IMR-90 (cell line): ENCODE results near the gene EML1. TPM values are rescaled to one million over a fixed set of nuclear protein-coding genes. Genes with fewer than 3 reads are reported as not detected.
A peak's percentile ranks its signal among the peaks of the same experiment; 100 is the strongest.

ENCODE experiments used
- ATAC-seq: fragments of 200-7000 bp; cut with Tn5 transposase; 2 replicates; pipeline ENCODE4 v1.9.1; 2020; ENCODE audit warnings: low read depth, mild to moderate bottlenecking, moderate library complexity
- BruUV-seq: library from RNA; stranded (reverse); fragments of 400-500 nt; replicated peaks from 2 replicates; lab custom pipeline; 2021; lab: Mats Ljungman, UMichigan
- CTCF ChIA-PET: fragments of 300-600 bp; formaldehyde crosslinking; extraction: SDS; loops from one replicate; lab custom pipeline; 2021; ENCODE audit warnings: antibody characterized with exemption; lab: Yijun Ruan, JAX
- POLR2A ChIA-PET: fragments of 300-600 bp; sonication (Branson Sonifier 250); formaldehyde crosslinking; loops from one replicate; lab custom pipeline; 2022; ENCODE audit warnings: antibody characterized with exemption; ENCODE audit not compliant: unreplicated experiment; lab: Charles Lee
- DNase-seq: peaks from one replicate; pipeline ENCODE4 v3.0.0; 2013
- H2AFZ ChIP-seq: replicated peaks from 2 replicates; pipeline ENCODE3; 2013; ENCODE audit warnings: low read length, mild to moderate bottlenecking; ENCODE audit not compliant: poor library complexity
- H2AK5ac ChIP-seq: 2 replicates; pipeline ENCODE4 v1.6.1; 2013; ENCODE audit warnings: low read depth, low read length, inconsistent platforms
- H2AK9ac ChIP-seq: replicated peaks from 2 replicates; pipeline ENCODE3; 2013; ENCODE audit warnings: mild to moderate bottlenecking, low read depth, low read length, moderate library complexity; ENCODE audit not compliant: poor library complexity
- H2BK120ac ChIP-seq: 2 replicates; pipeline ENCODE4 v1.6.1; 2013; ENCODE audit warnings: low read depth, low read length, inconsistent platforms
- H2BK15ac ChIP-seq: 3 replicates; pipeline ENCODE4 v1.6.1; 2013; ENCODE audit warnings: low read depth, low read length, inconsistent platforms
- H2BK20ac ChIP-seq: 2 replicates; pipeline ENCODE4 v1.6.1; 2013; ENCODE audit warnings: low read depth, mild to moderate bottlenecking, inconsistent platforms, low read length, moderate library complexity
- H2BK5ac ChIP-seq: 2 replicates; pipeline ENCODE4 v1.6.1; 2013; ENCODE audit warnings: mild to moderate bottlenecking, low read depth, low read length, inconsistent platforms; ENCODE audit not compliant: poor library complexity, severe bottlenecking
- H3K14ac ChIP-seq: replicated peaks from 2 replicates; pipeline ENCODE4 v1.6.1; 2013; ENCODE audit warnings: low read depth, low read length, inconsistent platforms
- H3K18ac ChIP-seq: 2 replicates; pipeline ENCODE4 v1.6.1; 2013; ENCODE audit warnings: low read depth, low read length, control low read depth
- H3K23ac ChIP-seq: 2 replicates; pipeline ENCODE4 v1.6.1; 2013; ENCODE audit warnings: low read depth, low read length, inconsistent platforms
- H3K27ac ChIP-seq: 2 replicates; pipeline ENCODE4 v1.5.1; 2013; ENCODE audit warnings: mild to moderate bottlenecking, control low read depth, low read length; ENCODE audit not compliant: insufficient read depth
- H3K27me3 ChIP-seq: 2 replicates; pipeline ENCODE4 v1.6.1; 2013; ENCODE audit warnings: low read length; ENCODE audit not compliant: control insufficient read depth, insufficient read depth
- H3K36me3 ChIP-seq: 2 replicates; pipeline ENCODE4 v1.6.1; 2013; ENCODE audit warnings: low read length, mixed read lengths; ENCODE audit not compliant: control insufficient read depth, insufficient read depth
- H3K4ac ChIP-seq: 2 replicates; pipeline ENCODE4 v1.6.1; 2013; ENCODE audit warnings: low read depth, low read length, inconsistent platforms
- H3K4me1 ChIP-seq: 2 replicates; pipeline ENCODE4 v1.6.1; 2013; ENCODE audit warnings: low read length, mixed read lengths; ENCODE audit not compliant: control insufficient read depth, insufficient read depth
- H3K4me2 ChIP-seq: 2 replicates; pipeline ENCODE4 v1.6.1; 2013; ENCODE audit warnings: low read depth, mild to moderate bottlenecking, control low read depth, low read length, moderate library complexity
- H3K4me3 ChIP-seq: 2 replicates; pipeline ENCODE4 v1.5.1; 2013; ENCODE audit warnings: low read depth, mild to moderate bottlenecking, control low read depth, low read length, moderate library complexity; ENCODE audit not compliant: insufficient read depth
- H3K56ac ChIP-seq: 2 replicates; pipeline ENCODE4 v1.6.1; 2013; ENCODE audit warnings: low read length, inconsistent platforms; ENCODE audit not compliant: insufficient read depth; ENCODE audit errors: extremely low read depth
- H3K79me1 ChIP-seq, 2 experiments: 2 replicates each; pipeline ENCODE4 v1.6.1; 2013; ENCODE audit warnings: low read length in 2 of 2, inconsistent platforms in 1 of 2, low read depth in 1 of 2
- H3K9ac ChIP-seq: 2 replicates; pipeline ENCODE4 v1.6.1; 2013; ENCODE audit warnings: low read depth, low read length, control low read depth
- H3K9me1 ChIP-seq: 2 replicates; pipeline ENCODE4 v1.6.1; 2013; ENCODE audit warnings: low read length, inconsistent platforms; ENCODE audit not compliant: insufficient read depth
- H3K9me3 ChIP-seq: 2 replicates; pipeline ENCODE4 v1.6.1; 2013; ENCODE audit warnings: low read length; ENCODE audit not compliant: control insufficient read depth, insufficient read depth
- H4K20me1 ChIP-seq: 2 replicates; pipeline ENCODE4 v1.6.1; 2013; ENCODE audit warnings: low read length, inconsistent platforms; ENCODE audit not compliant: insufficient read depth
- H4K5ac ChIP-seq: 2 replicates; pipeline ENCODE4 v1.6.1; 2013; ENCODE audit warnings: mild to moderate bottlenecking, low read depth, low read length, control low read depth
- H4K8ac ChIP-seq, 2 experiments: 2 replicates each; pipeline ENCODE4 v1.6.1; 2013; ENCODE audit warnings: low read depth in 2 of 2, low read length in 2 of 2, control low read depth in 1 of 2, inconsistent platforms in 1 of 2
- H4K91ac ChIP-seq: 2 replicates; pipeline ENCODE4 v1.6.1; 2013; ENCODE audit warnings: low read depth, low read length, inconsistent platforms; ENCODE audit not compliant: insufficient read depth
- BHLHE40 ChIP-seq: fragments of 150-350 bp; IDR thresholded peaks from 2 replicates; pipeline ENCODE4 v1.6.1; 2016; ENCODE audit warnings: mild to moderate bottlenecking, low read depth, low read length
- CEBPB ChIP-seq: IDR thresholded peaks from 2 replicates; pipeline ENCODE4 v1.6.1; 2012; ENCODE audit warnings: low read depth, low read length, improper control_type of control experiment
- NFE2L2 ChIP-seq: fragments of 150-350 bp; IDR thresholded peaks from 2 replicates; pipeline ENCODE4 v1.6.1; 2016; ENCODE audit warnings: low read depth, mild to moderate bottlenecking, low read length
- POLR2A ChIP-seq: IDR thresholded peaks from 2 replicates; pipeline ENCODE4 v1.6.1; 2012; ENCODE audit warnings: mild to moderate bottlenecking, low read depth, low read length
- RAD21 ChIP-seq: IDR thresholded peaks from 2 replicates; pipeline ENCODE4 v1.6.1; 2012; ENCODE audit warnings: low read length, improper control_type of control experiment
- SMC3 ChIP-seq: fragments of 150-350 bp; IDR thresholded peaks from 2 replicates; pipeline ENCODE4 v1.6.1; 2016; ENCODE audit warnings: low read depth, mild to moderate bottlenecking, antibody characterized with exemption, low read length, moderate library complexity
- WGBS, 2 experiments: methylation state at CpG; one replicate each; pipeline versions ENCODE4 v1.1.5 to v1.1.7; 2013; ENCODE audit warnings: missing lambda C conversion rate in 2 of 2; ENCODE audit not compliant: insufficient read length in 1 of 2; ENCODE audit errors: extremely low coverage in 2 of 2; 5-methylcytosine and 5-hydroxymethylcytosine counted together
- dilution Hi-C: fragments of 300-500 bp; cut with HindIII; formaldehyde crosslinking; loops from one replicate; pipeline ENCODE4 v1.14.3; 2018; ENCODE audit warnings: low sequenced_read_pairs; ENCODE audit not compliant: unreplicated experiment
- in situ Hi-C: fragments of 300-500 bp; cut with MboI; formaldehyde crosslinking; loops from 3 replicates; pipeline ENCODE4 v1.14.3; 2019; ENCODE audit warnings: low sequenced_read_pairs, inconsistent platforms, mixed read lengths
- intact Hi-C: fragments of 100-400 bp; cut with micrococcal nuclease; formaldehyde crosslinking; loops from 2 replicates; pipeline ENCODE4 v1.10.0; 2022
- polyA plus RNA-seq, 3 experiments: library from polyadenylated mRNA; depleted of rRNA; stranded (reverse); fragments of >200 nt; gene quantifications; 2 replicates each; pipeline ENCODE4 v1.2.3, GENCODE V29; 2012; ENCODE audit warnings: low replicate concordance in 1 of 3
- total RNA-seq: library from RNA; depleted of rRNA; stranded (reverse); fragments of >200 nt; gene quantifications from 2 replicates; pipeline ENCODE4 v1.2.3, GENCODE V29; 2012
- TF ChIP-seq, protein P1 (sequence below): conservative IDR thresholded peaks from 2 replicates; pipeline ENCODE4 v1.5.1; 2012; ENCODE audit warnings: mild to moderate bottlenecking, low read depth, low read length, improper control_type of control experiment

EML1 gene
- total and polyA plus RNA-seq, 2 of the 4 experiments (the other 2 are of a cell fraction), result 14.0 to 42.3 TPM

DNA sequence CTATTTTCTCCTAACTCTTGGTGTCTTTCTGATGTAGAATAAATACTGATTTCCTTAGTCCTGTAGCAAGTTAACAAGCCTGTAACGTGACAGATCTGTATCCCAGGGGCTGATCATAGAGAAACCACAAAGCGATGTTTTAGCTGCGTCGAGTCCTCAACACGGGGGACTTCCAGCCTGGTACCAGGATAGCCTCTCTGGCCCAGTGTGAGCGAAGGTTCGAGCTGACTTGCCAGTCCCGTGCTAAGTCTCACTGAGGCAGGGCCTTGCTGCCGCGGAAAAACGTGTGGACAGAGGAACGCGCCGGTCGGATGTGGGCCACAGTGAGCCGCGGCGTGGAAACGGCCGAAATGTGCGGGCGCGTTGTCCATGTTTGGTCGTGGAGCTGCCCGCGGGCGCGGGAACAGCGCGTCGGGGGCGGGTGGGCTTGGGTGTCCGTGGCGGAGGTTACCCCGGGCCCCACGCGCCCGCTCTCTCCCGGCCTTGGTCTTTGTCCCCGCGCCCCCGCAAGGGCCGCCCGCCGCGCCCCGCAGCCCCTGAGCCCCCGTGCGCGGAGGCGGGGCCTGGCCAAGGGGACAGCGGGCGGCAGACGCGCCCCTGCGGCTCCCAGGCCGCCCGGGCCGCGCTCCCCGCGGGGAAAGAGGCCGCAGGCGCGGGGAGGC is 531 bp upstream of the EML1 start:
- Histone ChIP-seq H3K4ac (peak overlapping the region; percentile 98), H2BK15ac (peak overlapping the region; percentile 64; the same call in 2 of the 3 replicates), H2AK5ac (peak overlapping the region; percentile 85), H2BK20ac (peak overlapping the region; percentile 43; the same call in 1 of the 2 replicates), H4K8ac (peak overlapping the region; percentile 79 to 99), H2BK120ac (peak overlapping the region; percentile 85), H2BK5ac (peak overlapping the region; percentile 59), H3K4me2 (peak overlapping the region; percentile 91), H3K27ac (peak overlapping the region; percentile 73), H3K23ac (peak overlapping the region; percentile 98), H3K14ac (peak overlapping the region; percentile 96), H4K5ac (peak overlapping the region; percentile 100), H2AK9ac (peak overlapping the region; percentile 93), H3K4me1 (peaks cover 10% of the 10 kb centered on the region), H3K9me1 (peaks cover 6% of the 10 kb centered on the region), H3K56ac (peak overlapping the region; percentile 29), H3K27me3 (no peaks in the 10 kb centered on the region), H3K79me1 (peaks cover 8 to 37% of the 10 kb centered on the region in 2 experiments), H3K9ac (peak overlapping the region; percentile 85), H3K18ac (peak overlapping the region; percentile 97), H3K9me3 (peaks cover 4% of the 10 kb centered on the region), H2AFZ (peak overlapping the region; percentile 94), H4K20me1 (peaks cover 15% of the 10 kb centered on the region; the same call in 1 of the 2 replicates), H4K91ac (peak overlapping the region; percentile 98), H3K4me3 (peak overlapping the region; percentile 38), H3K36me3 (peaks cover 2% of the 10 kb centered on the region; the same call in 1 of the 2 replicates)
- BruUV-seq, result no TSS peak
- ATAC-seq (peak; percentile 8), DNase-seq (peak; percentile 20)
- in situ Hi-C loops, result no loop called here
- ChIA-PET CTCF (no interaction called here), POLR2A (no interaction called here)
- intact Hi-C loops, result loop anchor here (1.0 to 5.0 kb wide), 2 partner anchors 85 to 110 kb away; no protein-coding TSS in a partner anchor
- dilution Hi-C loops, result no loop called here
- 10% methylated on average over 36 of the region's 65 CpGs; no CpG with 5 or more reads in 1 of the 2 experiments for WGBS, 2 experiments
- no peak for TF ChIP-seq SMC3
- TF ChIP-seq BHLHE40, result no peak
- TF ChIP-seq RAD21, result no peak
- TF ChIP-seq CEBPB, result no peak
- TF ChIP-seq, protein P1, sequence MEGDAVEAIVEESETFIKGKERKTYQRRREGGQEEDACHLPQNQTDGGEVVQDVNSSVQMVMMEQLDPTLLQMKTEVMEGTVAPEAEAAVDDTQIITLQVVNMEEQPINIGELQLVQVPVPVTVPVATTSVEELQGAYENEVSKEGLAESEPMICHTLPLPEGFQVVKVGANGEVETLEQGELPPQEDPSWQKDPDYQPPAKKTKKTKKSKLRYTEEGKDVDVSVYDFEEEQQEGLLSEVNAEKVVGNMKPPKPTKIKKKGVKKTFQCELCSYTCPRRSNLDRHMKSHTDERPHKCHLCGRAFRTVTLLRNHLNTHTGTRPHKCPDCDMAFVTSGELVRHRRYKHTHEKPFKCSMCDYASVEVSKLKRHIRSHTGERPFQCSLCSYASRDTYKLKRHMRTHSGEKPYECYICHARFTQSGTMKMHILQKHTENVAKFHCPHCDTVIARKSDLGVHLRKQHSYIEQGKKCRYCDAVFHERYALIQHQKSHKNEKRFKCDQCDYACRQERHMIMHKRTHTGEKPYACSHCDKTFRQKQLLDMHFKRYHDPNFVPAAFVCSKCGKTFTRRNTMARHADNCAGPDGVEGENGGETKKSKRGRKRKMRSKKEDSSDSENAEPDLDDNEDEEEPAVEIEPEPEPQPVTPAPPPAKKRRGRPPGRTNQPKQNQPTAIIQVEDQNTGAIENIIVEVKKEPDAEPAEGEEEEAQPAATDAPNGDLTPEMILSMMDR, result no peak
- TF ChIP-seq NFE2L2, result no peak
- TF ChIP-seq POLR2A, result peak; percentile 52; the same call in 1 of the 2 replicates
